HCT116 (cell line): ENCODE measurements around the gene LAMTOR5. TPM values are rescaled to one million over a fixed set of nuclear protein-coding genes. Genes with fewer than 3 reads are reported as not detected.

Experiments
- ATAC-seq: fragments of 200-7000 bp; cut with Tn5 transposase; 2 replicates; pipeline ENCODE4 v1.9.1; 2020; ENCODE audit warnings: mild to moderate bottlenecking, moderate library complexity
- BruUV-seq: library from RNA; stranded (reverse); fragments of 400-500 nt; replicated peaks from 2 replicates; lab custom pipeline; 2021; lab: Mats Ljungman, UMichigan
- CTCF ChIA-PET: fragments of 300-600 bp; sonication (Branson Sonifier 250); formaldehyde crosslinking; loops from one replicate; lab custom pipeline; 2021; ENCODE audit warnings: antibody characterized with exemption; lab: Charles Lee
- POLR2A ChIA-PET: fragments of 300-600, 350-600 bp; sonication (Branson Sonifier 250); formaldehyde crosslinking; loops from one replicate; lab custom pipeline; 2021; ENCODE audit warnings: antibody characterized with exemption; lab: Charles Lee
- RAD21 ChIA-PET, 2 experiments: fragments of 300-600 bp; sonication (Branson Sonifier 250); formaldehyde crosslinking; loops; one replicate each; lab custom pipeline; 2023; ENCODE audit warnings: low total read pairs in 2 of 2; ENCODE audit not compliant: uncharacterized antibody in 2 of 2, unreplicated experiment in 2 of 2, low non-redundant PET in 1 of 2; lab: Charles Lee
- DNase-seq: peaks from one replicate; pipeline ENCODE4 v3.0.0-alpha.2; 2010; ENCODE audit warnings: low read depth, low spot score
- H2AFZ ChIP-seq: fragments of 200-600 bp; shearing (Covaris generic), sonication (generic); 2 replicates; pipeline ENCODE4 v1.6.1; 2017; ENCODE audit warnings: low read depth, mixed run types, mixed read lengths, antibody characterized with exemption, low read length; ENCODE audit not compliant: poor library complexity, severe bottlenecking
- H3K27ac ChIP-seq: 2 replicates; pipeline ENCODE4 v1.5.1; 2012; ENCODE audit warnings: low read depth, low read length
- H3K27me3 ChIP-seq: fragments of 200-600 bp; sonication (generic); 2 replicates; pipeline ENCODE4 v1.6.1; 2016; ENCODE audit warnings: mixed run types, low read length, mixed read lengths; ENCODE audit not compliant: insufficient read depth
- H3K36me3 ChIP-seq, 2 experiments: fragments of 200-500 bp in 1 of 2; fragments of 200-600 bp in 1 of 2; sonication (Bioruptor generic) in 1 of 2; sonication (generic) in 1 of 2; 2 replicates each; pipeline versions ENCODE4 v1.5.1 to v1.6.1; 2014 to 2016; ENCODE audit warnings: low read length in 2 of 2, inconsistent platforms in 1 of 2, mixed read lengths in 1 of 2, mixed run types in 1 of 2; ENCODE audit not compliant: insufficient read depth in 2 of 2, control insufficient read depth in 1 of 2
- H3K4me1 ChIP-seq, 2 experiments: fragments of 200-600 bp in 1 of 2; sonication (generic) in 1 of 2; 2 replicates each; pipeline versions ENCODE4 v1.5.1 to v1.6.1; 2012 to 2017; ENCODE audit warnings: low read length in 2 of 2, inconsistent platforms in 1 of 2, mild to moderate bottlenecking in 1 of 2, mixed read lengths in 1 of 2, mixed run types in 1 of 2, moderate library complexity in 1 of 2; ENCODE audit not compliant: insufficient read depth in 2 of 2, control insufficient read depth in 1 of 2
- H3K4me2 ChIP-seq: fragments of 200-600 bp; sonication (generic); 2 replicates; pipeline ENCODE4 v1.6.1; 2017; ENCODE audit warnings: mixed run types, low read length, mixed read lengths
- H3K4me3 ChIP-seq, 2 experiments: fragments of 200-600 bp in 1 of 2; sonication (generic) in 1 of 2; replicated peaks in 1 of 2; 2 replicates each; pipeline ENCODE4 v1.5.1; 2011 to 2016; ENCODE audit warnings: low read length in 2 of 2, control low read depth in 1 of 2, low read depth in 1 of 2, mild to moderate bottlenecking in 1 of 2, mixed read lengths in 1 of 2, mixed run types in 1 of 2
- H3K79me2 ChIP-seq: fragments of 200-600 bp; sonication (generic); 2 replicates; pipeline ENCODE4 v1.6.1; 2017; ENCODE audit warnings: mild to moderate bottlenecking, mixed run types, low read length, moderate library complexity, mixed read lengths; ENCODE audit not compliant: insufficient read depth
- H3K9ac ChIP-seq: fragments of 200-600 bp; sonication (generic); 2 replicates; pipeline ENCODE4 v1.6.1; 2016; ENCODE audit warnings: low read length, mixed read lengths
- H3K9me2 ChIP-seq: fragments of 200-600 bp; sonication (generic), shearing (Covaris generic); 2 replicates; pipeline ENCODE4 v1.6.1; 2017; ENCODE audit warnings: mixed run types, mild to moderate bottlenecking, moderate library complexity; ENCODE audit not compliant: insufficient read depth
- H3K9me3 ChIP-seq, 2 experiments: fragments of 200-500 bp in 1 of 2; fragments of 200-600 bp in 1 of 2; sonication (Bioruptor generic) in 1 of 2; sonication (generic) in 1 of 2; 2 replicates each; pipeline ENCODE4 v1.6.1; 2014 to 2017; ENCODE audit warnings: low read length in 2 of 2, mixed read lengths in 2 of 2, inconsistent platforms in 1 of 2, low read depth in 1 of 2, mild to moderate bottlenecking in 1 of 2, mixed run types in 1 of 2, moderate library complexity in 1 of 2; ENCODE audit not compliant: control insufficient read depth in 1 of 2, insufficient read depth in 1 of 2
- H4K20me1 ChIP-seq: fragments of 200-600 bp; sonication (generic), shearing (Covaris generic); 2 replicates; pipeline ENCODE4 v1.6.1; 2017; ENCODE audit warnings: mixed run types, mild to moderate bottlenecking, moderate library complexity; ENCODE audit not compliant: insufficient read depth
- CBX3 ChIP-seq: IDR thresholded peaks from 2 replicates; pipeline ENCODE4 v1.6.1; 2012; ENCODE audit warnings: low read depth
- JUND ChIP-seq: IDR thresholded peaks from 2 replicates; pipeline ENCODE4 v1.6.1; 2012
- SIN3A ChIP-seq: IDR thresholded peaks from 2 replicates; pipeline ENCODE4 v1.6.1; 2012; ENCODE audit warnings: low read depth
- YY1 ChIP-seq: IDR thresholded peaks from 2 replicates; pipeline ENCODE4 v1.6.1; 2011; ENCODE audit warnings: low read length, low read depth, moderate library complexity, mild to moderate bottlenecking; ENCODE audit not compliant: insufficient replicate concordance; ENCODE audit errors: extremely low read depth
- ZFX ChIP-seq: fragments of 450-650 bp; IDR thresholded peaks from 2 replicates; pipeline ENCODE4 v1.6.1; 2017
- intact Hi-C: fragments of 100-400 bp; cut with micrococcal nuclease; formaldehyde crosslinking; loops from 2 replicates; pipeline ENCODE4 v1.10.0; 2022
- total RNA-seq: library from RNA; stranded (reverse); gene quantifications from one replicate; pipeline ENCODE4 v1.2.1, GENCODE V29; 2021; ENCODE audit not compliant: unreplicated experiment
- TF ChIP-seq, protein P1 (sequence below): IDR thresholded peaks from 2 replicates; pipeline ENCODE4 v1.6.1; 2012; ENCODE audit warnings: low read depth
- TF ChIP-seq, protein P2 (sequence below): IDR thresholded peaks from 2 replicates; pipeline ENCODE4 v1.6.1; 2012

Gene LAMTOR5
- total RNA-seq, 1 experiment from 2014 or later = 137 TPM

DNA sequence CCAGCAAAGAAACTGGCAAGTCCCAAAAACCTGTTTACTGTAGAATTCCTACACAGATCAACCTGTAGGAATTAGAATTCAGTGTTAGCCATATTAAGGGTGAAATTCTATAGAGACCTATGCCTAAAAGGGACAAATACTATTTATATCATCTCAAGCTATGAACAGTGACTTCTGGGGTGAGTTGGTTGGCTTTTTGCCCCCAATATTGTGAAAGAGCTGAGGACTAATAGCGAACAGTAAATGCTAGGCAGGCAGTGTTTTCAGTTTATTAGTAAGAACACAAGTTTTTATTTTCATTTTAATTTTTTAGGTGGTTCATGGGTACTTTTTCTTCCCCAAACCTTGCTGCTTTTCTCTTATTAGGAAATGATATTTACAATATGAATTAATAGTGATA is 32.0 kb downstream of the LAMTOR5 start:
- CTCF ChIA-PET = no interaction called here
- no peak overlapping the region for H3K27ac ChIP-seq

DNA sequence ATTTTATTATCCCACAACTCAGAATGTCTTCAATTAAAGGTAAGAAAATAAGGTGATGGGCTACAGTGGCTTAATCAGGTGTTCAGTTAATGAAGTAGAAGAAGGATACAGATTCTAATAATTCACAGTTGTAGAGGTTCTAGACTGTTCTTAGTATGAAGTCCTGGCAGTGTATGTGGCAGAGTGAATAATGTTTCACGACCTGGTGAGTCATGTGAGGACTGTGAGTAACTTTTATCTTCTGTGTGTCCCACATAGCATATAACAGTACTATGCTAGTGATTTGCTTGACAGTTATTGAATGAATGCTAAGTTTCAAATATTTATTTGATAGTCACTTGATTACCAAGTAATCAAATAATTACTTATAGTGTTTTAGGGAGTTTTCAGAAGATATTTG is 36.7 kb downstream of the LAMTOR5 start:
- ATAC-seq (peak; percentile 52; the same call in 1 of the 2 replicates), DNase-seq (no peak)
- H3K4me1 ChIP-seq = peaks cover 0 to 7% of the 10 kb centered on the region in 2 experiments; a peak in 1 of 4 replicates
- H4K20me1 ChIP-seq = 0 out of 2 replicates have a peak, but pooled peaks cover 3% of the 10 kb centered on the region
- ChIA-PET RAD21 (no interaction called here), CTCF (no interaction called here), POLR2A (no interaction called here)
- no peak overlapping the region for H3K9ac ChIP-seq
- H3K4me2 ChIP-seq = no peak overlapping the region
- no peak overlapping the region for H3K27ac ChIP-seq
- no peak overlapping the region for H2AFZ ChIP-seq
- H3K4me3 ChIP-seq = no peak overlapping the region
- peaks cover 71% of the 10 kb centered on the region for H3K79me2 ChIP-seq
- intact Hi-C loops = no loop called here
- H3K36me3 ChIP-seq = peaks cover 15 to 23% of the 10 kb centered on the region in 2 experiments; a peak in 3 of 4 replicates
- BruUV-seq = no TSS peak
- H3K9me2 ChIP-seq = no peaks in the 10 kb centered on the region
- no peaks in the 10 kb centered on the region for H3K27me3 ChIP-seq
- H3K9me3 ChIP-seq = no peaks in the 10 kb centered on the region
- TF ChIP-seq, protein P1, sequence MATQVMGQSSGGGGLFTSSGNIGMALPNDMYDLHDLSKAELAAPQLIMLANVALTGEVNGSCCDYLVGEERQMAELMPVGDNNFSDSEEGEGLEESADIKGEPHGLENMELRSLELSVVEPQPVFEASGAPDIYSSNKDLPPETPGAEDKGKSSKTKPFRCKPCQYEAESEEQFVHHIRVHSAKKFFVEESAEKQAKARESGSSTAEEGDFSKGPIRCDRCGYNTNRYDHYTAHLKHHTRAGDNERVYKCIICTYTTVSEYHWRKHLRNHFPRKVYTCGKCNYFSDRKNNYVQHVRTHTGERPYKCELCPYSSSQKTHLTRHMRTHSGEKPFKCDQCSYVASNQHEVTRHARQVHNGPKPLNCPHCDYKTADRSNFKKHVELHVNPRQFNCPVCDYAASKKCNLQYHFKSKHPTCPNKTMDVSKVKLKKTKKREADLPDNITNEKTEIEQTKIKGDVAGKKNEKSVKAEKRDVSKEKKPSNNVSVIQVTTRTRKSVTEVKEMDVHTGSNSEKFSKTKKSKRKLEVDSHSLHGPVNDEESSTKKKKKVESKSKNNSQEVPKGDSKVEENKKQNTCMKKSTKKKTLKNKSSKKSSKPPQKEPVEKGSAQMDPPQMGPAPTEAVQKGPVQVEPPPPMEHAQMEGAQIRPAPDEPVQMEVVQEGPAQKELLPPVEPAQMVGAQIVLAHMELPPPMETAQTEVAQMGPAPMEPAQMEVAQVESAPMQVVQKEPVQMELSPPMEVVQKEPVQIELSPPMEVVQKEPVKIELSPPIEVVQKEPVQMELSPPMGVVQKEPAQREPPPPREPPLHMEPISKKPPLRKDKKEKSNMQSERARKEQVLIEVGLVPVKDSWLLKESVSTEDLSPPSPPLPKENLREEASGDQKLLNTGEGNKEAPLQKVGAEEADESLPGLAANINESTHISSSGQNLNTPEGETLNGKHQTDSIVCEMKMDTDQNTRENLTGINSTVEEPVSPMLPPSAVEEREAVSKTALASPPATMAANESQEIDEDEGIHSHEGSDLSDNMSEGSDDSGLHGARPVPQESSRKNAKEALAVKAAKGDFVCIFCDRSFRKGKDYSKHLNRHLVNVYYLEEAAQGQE = no peak
- TF ChIP-seq SIN3A (no peak), ZFX (no peak), JUND (0 out of 2 replicates have a peak, but pooled peaks have one; percentile 14)
- TF ChIP-seq, protein P2, sequence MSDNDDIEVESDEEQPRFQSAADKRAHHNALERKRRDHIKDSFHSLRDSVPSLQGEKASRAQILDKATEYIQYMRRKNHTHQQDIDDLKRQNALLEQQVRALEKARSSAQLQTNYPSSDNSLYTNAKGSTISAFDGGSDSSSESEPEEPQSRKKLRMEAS = no peak

More for the DNA sequence above, 32.0 kb downstream of the LAMTOR5 start:
- TF ChIP-seq YY1 = no peak
- TF ChIP-seq CBX3 = no peak
- H3K4me3 ChIP-seq = no peak overlapping the region
- no peak overlapping the region for H3K4me2 ChIP-seq
- no TSS peak for BruUV-seq
- RAD21 ChIA-PET = no interaction called here
- POLR2A ChIA-PET = no interaction called here
- peaks cover 25% of the 10 kb centered on the region for H3K79me2 ChIP-seq
- ATAC-seq (no peak), DNase-seq (no peak)
- no peaks in the 10 kb centered on the region for H3K9me3 ChIP-seq
- H2AFZ ChIP-seq = no peak overlapping the region
- peaks cover 27 to 30% of the 10 kb centered on the region in 2 experiments; a peak in 3 of 4 replicates for H3K36me3 ChIP-seq
- H3K9ac ChIP-seq = no peak overlapping the region
- H3K4me1 ChIP-seq = peaks cover 0 to 4% of the 10 kb centered on the region in 2 experiments; a peak in 1 of 4 replicates
- H4K20me1 ChIP-seq = 0 out of 2 replicates have a peak, but pooled peaks cover 2% of the 10 kb centered on the region
- intact Hi-C loops = no loop called here
- H3K27me3 ChIP-seq = no peaks in the 10 kb centered on the region
- H3K9me2 ChIP-seq = no peaks in the 10 kb centered on the region
